CD4-positive, alpha-beta T cell treated with Interferon alpha-2 for 1 hour (primary cell): Measurements from ENCODE around the gene CATSPER3.

ENCODE experiments used
- DNase-seq, 2 donors: peaks; one replicate each; pipeline ENCODE4 v3.0.0-alpha.2; 2020 to 2022

The CATSPER3 gene

DNA sequence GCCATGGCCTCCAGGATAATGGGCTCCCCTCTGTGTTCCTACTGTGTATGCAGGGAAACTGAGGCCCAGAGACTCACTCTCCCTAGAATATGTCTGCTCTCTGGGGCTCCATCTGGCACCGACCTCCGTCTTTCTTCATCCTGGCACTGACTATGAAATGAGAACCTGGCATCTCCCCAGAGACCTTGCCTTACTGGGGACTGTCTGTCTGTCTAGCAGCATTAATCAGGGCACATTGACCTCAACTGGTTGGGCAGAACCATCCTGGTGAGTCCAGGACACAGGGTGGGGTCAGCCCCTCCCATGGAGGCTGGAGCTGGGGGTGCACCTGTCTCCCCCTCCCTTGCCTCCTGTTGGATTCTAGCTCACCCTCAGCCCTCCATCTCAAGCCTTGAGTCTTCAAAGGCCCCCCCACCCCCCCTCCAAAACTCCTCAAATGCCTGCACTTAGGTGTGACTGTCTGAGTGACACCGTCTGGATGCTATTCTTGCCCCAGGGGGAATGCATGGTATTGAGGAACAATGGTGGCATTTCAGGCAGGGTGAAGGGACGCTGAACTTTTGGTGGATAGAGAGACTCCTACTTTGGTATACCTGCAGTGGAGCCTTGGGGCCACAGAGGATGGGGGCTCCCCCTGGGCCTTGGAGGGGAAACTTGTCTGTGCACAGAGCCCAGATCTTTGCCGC is 79.1 kb downstream of the CATSPER3 start:
- DNase-seq = no peak

DNA sequence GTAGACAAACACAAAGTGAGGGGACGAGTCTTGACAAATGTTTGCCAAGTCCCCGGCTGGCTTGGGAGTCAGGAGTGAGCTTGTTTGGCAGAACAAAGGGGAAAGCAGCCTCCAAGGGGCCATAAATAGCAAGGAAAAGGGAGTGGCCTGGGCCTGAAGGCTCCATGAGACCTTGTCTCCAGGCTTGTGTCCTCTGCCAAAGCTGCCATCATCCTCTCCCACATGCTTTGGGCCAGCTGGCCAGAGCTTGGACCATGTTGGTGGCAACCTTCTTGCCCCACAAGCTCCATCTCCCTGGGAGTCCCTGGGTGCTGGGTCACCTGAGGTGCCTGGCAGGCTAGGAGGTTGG is 79.6 kb downstream of the CATSPER3 start:
- no peak for DNase-seq

DNA sequence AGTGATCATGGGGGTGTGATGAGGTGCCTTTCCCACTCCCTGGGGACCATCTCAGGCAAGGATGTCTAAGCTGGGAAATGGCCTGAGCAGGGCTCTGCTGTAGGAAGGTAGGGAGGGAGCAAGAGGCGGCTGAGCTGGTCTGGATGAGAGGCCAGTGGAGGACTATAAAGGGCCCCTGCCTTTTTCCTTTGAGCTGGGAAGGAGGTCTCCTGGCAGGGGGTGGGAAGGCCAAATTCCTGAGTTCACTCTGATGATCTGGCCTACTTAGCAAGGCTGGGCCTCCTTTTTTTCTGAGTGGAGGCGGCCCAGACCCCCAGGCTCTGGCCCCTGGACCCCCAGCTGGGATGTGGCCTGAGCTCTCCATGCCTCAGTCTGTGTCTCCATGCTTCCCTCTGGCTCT is 80.6 kb downstream of the CATSPER3 start:
- no peak for DNase-seq

DNA sequence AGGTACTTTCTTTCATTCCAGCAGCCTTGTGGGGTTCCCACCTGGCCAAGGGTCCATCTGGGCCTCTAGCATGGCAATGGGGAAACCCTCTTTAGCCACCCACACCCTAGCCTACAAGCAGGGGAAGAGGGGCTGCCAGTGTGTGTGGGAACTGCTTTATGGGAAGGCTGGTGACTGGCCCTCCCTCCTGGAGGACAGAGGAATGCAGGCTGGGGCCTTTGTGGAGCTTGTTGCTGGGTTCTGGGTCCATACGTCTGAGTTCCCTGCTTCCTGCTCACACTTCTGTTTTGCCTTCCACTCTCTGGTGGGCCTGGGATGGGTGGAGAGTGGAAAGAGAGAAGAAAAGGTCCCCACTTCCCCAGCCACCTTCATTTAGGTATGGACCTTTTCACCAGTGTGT is 81.2 kb downstream of the CATSPER3 start:
- DNase-seq = no peak

DNA sequence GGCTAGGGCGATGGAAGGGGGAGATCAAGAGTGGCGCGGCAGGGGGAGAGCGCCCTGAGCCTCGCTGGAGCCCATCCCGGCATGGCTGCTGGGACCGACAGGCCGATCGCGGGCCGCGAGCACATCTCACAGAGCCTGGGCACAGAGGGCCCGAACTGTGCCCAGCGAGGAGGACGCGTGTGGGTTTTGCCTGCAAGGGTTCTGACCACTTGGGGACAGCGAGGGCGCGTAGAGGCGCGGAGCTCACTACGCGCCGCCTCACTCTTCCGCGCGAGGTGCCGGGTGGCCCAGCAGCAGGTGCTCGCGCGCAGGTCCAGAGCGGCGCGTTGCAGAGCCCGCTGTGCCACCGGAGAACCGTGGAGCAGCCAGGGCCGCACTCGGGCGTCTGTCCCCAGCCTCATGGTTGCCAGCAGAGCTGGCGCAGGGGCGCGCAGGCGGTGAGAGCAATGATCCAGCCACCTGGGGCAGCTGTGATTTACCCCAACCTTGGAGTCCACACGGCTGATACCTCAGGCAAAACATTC is 82.6 kb downstream of the CATSPER3 start:
- DNase-seq = no peak

DNA sequence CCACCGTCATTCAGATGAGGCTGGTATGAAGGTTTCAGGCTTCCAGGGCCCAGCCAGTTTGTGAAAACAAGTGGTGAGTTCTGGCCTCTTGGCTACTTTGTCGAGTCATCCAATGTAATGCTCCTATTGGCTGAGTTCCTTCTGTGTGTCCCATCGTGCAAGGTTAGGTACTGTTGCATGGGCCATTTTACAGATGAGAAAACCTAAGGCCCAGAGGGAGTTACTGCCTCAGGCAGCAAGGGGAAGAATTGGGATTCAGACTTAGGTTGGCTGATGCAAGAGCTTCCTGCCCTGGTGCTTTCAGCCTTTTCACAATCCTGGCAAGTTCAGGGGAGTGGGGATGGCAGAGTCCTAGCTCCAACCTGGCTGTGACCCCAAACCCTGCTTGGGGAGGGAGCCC is 83.7 kb downstream of the CATSPER3 start:
- DNase-seq = no peak

DNA sequence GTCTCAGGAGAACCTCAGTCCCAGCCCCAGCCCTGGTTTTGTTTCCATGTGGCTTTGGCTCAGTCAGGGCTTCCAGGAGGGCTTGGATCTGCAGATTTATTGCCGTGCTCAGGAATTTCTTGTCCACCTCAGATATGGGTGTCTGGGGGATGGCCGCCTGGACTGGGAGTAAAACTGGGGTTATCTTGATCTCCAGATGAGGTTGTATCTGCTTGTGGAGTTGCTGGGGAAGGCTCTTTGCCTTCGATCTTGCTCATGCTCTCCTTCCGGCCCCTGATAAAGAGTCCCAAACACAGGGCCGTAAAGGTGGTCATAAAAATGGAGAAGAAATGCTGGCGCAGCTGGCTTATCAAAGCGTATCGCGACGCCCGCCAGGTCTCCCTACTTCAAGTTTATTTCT is 84.2 kb downstream of the CATSPER3 start:
- no peak for DNase-seq

DNA sequence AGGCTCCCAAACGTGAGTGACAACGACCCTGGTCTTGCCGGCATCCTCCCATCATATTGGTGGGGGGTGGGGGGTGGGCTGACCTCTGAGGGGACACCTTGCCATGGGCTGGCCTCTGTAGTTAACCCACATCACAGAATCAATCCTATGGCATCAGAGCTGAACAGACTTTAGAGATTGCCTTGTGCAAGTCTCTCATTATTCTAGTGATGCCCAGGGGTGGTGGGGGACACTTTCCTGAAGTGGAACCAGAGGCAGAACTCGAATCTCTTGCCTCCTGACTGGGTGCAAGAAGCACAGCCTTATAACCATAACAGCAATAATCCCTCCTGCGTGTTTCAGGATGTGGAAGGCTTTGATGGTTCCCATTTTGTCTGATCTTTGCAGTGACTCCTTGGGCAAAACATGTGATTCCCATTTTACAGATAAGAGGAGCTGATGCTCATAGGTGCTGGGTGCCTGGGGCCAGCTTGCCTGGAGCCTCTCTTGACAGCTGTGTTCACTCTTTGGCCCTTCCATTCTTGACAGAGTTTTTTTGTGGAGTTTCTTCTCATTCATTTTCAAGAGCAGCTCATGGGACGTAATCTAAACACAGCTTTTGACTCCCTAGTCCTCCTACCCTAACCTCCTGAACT is 84.9 kb downstream of the CATSPER3 start:
- DNase-seq = no peak

DNA sequence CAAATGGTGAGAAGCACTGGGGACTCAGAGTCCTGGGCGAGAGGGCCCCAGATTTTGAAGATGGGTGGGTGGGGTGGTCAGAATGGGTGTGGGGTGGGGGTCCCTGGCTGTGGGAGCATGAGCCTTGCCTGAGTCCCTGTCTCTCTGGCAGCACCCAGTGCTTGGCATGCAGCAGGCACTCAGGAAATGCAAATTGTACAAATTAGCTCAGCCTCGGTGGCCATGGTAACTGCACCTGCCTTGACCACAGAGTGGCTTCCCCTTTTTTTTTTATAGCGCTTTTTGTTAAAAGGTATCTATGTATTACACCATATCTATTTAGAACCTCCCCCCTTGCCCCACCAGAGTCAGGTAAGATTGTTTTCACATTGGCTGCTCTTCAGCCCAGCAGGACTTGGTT is 85.6 kb downstream of the CATSPER3 start:
- DNase-seq = peak in 1 of 2 donors; percentile 64

DNA sequence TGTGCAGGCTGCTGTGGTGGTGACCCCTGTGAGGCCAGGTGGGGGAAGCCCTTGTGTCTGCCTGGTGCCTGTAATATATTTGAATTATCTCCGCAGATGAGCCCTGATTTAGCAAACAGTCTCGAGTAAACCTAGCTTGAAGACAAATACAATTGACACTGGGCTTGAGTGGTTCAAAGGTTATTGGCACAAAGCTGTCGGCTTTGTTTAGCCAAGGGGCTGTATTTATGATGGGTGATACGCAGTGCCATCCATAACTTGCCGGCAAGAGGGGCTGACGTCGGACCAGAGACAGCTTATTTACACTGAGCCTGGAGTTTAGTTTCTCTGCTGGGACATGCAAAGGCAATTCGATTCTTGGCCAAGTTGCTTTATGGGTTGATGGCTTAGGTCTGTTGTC is 86.3 kb downstream of the CATSPER3 start:
- DNase-seq = no peak

DNA sequence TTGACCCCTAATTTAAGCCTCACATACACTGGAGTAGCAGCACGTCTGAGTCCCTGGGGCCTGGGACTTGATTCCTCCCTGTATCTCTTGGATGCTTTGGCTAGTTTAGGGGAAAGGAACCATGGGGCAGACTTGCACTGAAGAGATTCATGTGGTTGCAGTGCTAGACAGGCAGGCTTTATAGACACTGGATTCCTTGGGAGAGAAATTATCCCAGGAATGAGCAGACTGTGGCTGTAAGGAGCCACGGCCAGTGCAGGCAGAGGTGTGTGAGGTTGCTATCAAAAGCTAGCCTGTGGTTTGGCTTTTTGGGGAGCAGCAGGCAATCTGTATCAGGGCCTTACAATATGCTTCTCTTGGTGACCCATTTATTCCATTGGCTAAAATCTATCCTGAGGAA is 86.8 kb downstream of the CATSPER3 start:
- DNase-seq = no peak

DNA sequence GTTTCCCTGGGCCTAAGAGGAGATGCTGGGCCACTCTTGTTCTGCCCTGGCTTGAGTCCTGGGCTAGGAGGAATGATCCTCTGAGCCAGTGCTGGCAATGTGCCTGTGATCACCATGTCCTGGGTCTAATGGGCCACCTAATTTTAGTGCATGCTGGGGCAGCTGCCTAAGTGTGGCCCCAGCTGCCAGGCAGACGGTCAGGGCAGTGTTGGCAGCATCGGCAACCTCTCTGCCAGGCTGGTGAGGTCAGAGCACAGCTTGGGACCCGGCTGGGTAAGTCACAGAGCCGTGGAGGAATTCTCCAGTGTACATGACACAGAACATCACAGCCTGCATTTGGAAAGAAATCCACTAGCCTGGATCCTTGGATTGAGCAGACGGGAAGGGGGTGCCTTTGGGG is 87.7 kb downstream of the CATSPER3 start:
- DNase-seq = no peak

DNA sequence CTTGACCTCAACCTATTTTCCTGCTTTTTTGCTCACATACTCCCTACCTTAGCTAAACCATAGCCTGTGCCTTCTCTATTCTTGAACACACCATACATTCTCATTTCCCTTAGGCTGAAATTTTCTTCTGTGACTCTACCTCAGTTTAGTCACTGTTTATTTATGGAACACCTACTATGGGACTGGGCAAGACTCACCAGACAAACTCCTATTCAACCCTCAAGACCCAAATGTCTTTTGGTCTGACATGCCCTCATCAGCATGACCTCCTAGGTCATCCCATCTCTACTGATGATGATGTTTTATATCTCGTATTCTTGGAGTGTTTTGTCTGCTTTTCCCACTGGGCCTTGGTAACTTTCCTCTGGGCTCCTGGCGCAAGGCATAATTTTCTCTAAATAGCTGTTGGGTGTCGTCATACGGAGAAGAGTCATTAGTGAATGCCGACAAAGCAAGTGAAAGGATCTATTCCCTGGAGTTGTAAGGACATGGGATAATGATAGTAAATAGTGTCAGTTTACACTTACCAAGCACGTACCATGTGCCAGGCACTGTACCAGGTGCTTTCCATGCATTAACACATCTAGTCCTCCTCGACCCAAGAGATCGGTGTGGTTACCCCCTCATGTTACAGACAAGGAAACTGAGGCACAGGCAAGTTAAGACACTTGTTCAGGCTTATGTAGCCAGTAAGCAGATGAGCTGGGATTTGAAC is 88.8 kb downstream of the CATSPER3 start:
- DNase-seq = no peak

DNA sequence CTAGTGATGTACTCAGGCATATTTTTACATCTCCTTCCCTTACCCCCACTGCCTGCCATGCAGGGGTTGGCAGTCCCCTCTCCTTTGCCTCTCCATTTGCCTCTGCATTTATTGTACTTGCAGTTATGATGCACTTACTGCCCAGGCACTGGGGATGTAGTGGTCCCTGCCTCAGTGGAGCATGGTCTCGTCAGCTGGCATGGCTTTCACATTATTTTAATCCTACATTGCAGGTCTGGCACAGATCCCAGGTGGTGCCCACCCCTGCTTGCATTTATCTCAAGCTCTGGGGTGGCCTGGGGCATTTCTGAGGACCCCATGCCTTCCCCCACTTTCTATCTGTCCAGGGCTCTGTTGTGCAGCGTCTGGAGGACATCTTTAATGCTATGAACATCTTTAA is 89.5 kb downstream of the CATSPER3 start:
- no peak for DNase-seq

DNA sequence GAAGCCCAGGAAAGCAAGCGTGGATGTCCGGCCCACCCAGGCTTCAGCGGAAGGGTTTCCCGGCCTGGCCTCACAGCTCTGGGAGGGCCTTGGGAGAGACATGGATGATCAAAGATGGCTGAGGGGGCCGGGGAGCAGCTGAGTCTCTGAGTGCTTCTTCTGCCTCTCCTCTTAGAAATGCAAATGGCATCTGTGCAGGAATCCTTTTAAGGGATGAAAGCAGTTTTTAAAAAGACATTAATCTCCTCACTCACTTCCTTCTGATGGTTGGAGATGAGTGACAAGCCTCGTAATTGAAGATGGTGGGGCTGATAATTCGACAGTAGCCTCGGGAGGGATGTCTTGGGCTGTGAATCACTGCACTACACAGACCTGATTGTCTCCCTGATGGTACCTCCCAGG is 90.6 kb downstream of the CATSPER3 start:
- no peak for DNase-seq

DNA sequence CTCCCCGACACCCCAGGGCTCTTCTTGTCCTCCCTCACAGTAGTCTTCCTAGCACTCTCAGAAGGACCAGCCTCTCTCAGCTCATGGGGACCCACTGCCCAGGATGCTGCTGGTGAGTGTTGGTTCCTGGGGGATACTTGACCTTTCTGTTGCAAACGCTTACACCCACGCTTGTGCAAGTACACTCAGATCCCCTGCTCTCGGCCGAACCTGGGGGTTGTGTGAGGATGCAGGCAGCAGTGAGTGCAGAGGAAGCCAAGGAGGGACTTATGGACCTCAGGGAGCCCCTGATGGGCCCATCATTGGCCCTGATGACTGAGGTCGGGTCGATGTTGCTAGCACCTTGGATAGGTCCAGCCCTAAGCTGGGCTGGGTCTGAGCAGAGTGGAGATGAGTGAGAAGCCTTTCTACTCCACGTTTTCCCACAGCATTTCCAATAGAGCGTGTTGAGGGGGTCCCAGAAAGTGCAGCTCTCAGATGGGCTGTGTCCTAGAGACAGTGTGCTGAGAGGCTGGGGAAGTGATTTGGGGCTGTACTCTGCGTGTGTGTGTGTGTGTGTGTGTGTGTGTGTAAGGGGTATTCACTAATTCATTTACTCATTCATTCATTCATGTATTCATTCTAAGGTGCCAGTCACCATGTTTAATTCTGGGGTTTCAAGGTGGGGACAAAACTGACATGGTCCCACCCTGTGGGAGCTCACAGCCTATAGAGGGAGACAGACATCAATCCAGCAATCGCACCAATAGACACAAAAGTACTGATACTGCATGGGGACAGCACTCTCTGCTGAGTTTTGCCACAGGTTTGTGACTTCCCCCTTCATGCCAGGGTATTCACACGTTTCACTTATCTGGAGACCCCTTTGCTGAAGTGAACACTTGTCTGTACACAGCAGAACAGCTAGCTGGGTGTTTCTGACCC is 91.6 kb downstream of the CATSPER3 start:
- no peak for DNase-seq

DNA sequence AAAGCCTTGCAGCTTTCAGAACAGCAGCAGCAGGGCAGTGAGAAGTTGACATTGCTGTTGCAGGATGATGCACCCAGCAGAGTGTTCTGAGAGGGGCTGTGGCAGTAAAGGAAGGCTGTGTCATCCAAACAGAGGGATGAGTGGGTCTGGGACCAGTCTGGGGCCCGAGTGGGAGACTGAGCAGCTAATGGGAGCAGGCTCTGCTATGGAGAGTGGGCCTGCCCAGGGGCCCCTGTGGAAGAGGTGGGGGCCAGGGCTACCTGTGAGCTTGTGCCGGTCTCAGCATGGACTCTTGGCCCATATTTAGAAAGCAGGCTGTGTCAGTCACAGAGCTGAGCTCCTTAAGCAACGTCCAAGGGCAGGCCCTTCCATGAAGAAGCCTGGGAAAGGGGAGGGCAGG is 92.3 kb downstream of the CATSPER3 start:
- DNase-seq = no peak

DNA sequence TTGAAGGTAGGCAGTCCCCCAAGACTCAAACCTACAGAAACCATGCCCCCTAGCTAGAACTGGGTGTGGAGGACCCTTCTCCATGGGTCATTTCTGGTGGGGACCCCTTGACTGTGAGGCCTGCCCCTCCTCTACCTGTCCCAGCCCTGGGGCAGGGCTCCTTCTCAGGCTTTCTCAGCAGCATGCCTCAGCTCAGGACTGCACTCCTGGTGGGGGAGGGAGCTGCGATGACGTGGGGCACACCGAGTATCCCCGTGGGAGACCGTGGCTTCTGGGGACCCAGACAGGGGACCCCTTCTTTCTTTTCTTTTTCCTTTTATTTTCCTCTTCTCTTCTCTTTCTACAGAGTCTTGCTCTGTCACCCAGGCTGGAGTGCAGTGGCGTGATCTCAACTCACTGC is 93.3 kb downstream of the CATSPER3 start:
- no peak for DNase-seq
